Right atrium auricular region (tissue), 2 donors: ENCODE data around the gene SPPL2C. TPM values are rescaled to one million over a fixed set of nuclear protein-coding genes. Genes with fewer than 3 reads are reported as not detected.

Source experiments
- DNase-seq: peaks from one replicate; pipeline ENCODE4 v3.0.0-alpha.2; 2019; ENCODE audit warnings: low spot score
- H3K27ac ChIP-seq, 2 donors: fragments of 200-600 bp; sonication (generic); 1 replicate in 1 of 2; 2 replicates in 1 of 2; pipeline ENCODE4 v1.5.1; 2016 to 2019
- H3K27me3 ChIP-seq, 2 donors: fragments of 200-600 bp; sonication (generic); one replicate each; pipeline versions ENCODE4 v1.5.1 to v1.6.0; 2017 to 2019
- H3K36me3 ChIP-seq: fragments of 200-600 bp; sonication (generic); one replicate; pipeline ENCODE4 v1.5.1; 2016
- H3K4me1 ChIP-seq, 2 donors: fragments of 200-600 bp; sonication (generic); one replicate each; pipeline versions ENCODE4 v1.5.1 to v1.6.0; 2017 to 2019
- H3K4me3 ChIP-seq, 2 donors: fragments of 200-600 bp; sonication (generic); 1 replicate in 1 of 2; 2 replicates in 1 of 2; pipeline ENCODE4 v1.5.1; 2017 to 2019; ENCODE audit warnings: mild to moderate bottlenecking in 1 of 2, moderate library complexity in 1 of 2
- H3K9me3 ChIP-seq, 2 donors: fragments of 200-600 bp; sonication (generic); one replicate each; pipeline ENCODE4 v1.5.1; 2019
- total RNA-seq, 2 donors: library from RNA; depleted of rRNA; stranded (reverse); fragments of >200 nt; gene quantifications; one replicate each; pipeline ENCODE4 v1.1.0, GENCODE V29; 2016
- TF ChIP-seq, protein P1 (sequence below), 2 donors: fragments of 200-600 bp; sonication (generic); IDR thresholded peaks; one replicate each; pipeline ENCODE4 v1.5.1; 2019; ENCODE audit warnings: antibody characterized with exemption in 2 of 2

SPPL2C gene
- total RNA-seq, 2 donors from 2014 or later = not detected

DNA sequence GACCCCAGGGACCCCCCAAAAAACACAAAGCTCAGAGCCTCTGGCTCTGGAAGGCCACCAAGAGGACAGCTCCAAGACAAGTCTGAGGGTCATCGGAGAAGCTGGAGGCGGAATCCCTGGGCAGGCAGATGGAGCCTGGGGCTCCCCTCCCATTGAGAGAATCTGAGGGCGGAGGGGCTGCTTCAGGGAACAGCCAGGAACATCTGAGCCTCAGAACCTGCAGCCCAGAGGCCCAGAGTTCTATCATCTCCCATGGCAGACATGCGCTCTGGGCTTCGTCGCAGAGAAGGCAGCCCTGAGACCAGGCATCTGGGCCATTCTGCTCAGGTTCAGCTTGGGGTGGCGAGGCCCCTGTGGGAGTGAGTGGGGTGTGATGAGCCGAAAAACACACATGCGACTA is 7.1 kb upstream of the SPPL2C start:
- Histone ChIP-seq H3K4me3 (no peak overlapping the region), H3K27ac (no peak overlapping the region), H3K36me3 (no peaks in the 10 kb centered on the region), H3K4me1 (no peaks in the 10 kb centered on the region), H3K9me3 (no peaks in the 10 kb centered on the region), H3K27me3 (no peaks in the 10 kb centered on the region)
- TF ChIP-seq, protein P1, sequence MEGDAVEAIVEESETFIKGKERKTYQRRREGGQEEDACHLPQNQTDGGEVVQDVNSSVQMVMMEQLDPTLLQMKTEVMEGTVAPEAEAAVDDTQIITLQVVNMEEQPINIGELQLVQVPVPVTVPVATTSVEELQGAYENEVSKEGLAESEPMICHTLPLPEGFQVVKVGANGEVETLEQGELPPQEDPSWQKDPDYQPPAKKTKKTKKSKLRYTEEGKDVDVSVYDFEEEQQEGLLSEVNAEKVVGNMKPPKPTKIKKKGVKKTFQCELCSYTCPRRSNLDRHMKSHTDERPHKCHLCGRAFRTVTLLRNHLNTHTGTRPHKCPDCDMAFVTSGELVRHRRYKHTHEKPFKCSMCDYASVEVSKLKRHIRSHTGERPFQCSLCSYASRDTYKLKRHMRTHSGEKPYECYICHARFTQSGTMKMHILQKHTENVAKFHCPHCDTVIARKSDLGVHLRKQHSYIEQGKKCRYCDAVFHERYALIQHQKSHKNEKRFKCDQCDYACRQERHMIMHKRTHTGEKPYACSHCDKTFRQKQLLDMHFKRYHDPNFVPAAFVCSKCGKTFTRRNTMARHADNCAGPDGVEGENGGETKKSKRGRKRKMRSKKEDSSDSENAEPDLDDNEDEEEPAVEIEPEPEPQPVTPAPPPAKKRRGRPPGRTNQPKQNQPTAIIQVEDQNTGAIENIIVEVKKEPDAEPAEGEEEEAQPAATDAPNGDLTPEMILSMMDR (IDR thresholded peaks at IDR 0.05) = no peak
- DNase-seq = no peak

DNA sequence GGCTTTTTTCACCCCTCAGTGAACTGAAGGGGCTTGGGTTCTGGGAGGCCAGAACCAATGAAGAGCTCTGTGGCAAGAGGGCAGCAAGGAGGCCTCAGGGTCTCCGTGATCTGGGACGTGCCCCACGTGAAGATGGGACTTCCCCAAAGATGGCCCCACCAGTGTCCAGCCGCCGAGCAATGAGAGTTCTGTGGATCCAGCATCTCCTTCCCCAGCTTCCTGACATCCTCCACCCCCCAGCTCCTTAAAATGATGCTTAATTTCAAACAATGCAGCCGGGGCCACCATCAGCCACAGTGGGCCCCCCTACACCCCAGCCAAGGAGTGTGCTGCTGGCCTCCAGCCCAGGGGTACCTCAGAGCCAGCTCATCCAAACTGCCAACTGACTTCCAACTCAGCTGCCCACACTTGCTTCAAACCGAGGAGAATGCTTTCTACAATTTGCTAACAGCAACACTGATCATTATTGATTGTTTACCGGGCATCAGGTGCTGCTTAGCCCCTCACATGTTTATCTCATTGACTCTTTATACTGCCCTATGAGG is 5.9 kb upstream of the SPPL2C start:
- Histone ChIP-seq H3K4me3 (no peak overlapping the region), H3K36me3 (no peaks in the 10 kb centered on the region), H3K4me1 (no peaks in the 10 kb centered on the region), H3K27me3 (no peaks in the 10 kb centered on the region), H3K27ac (no peak overlapping the region), H3K9me3 (no peaks in the 10 kb centered on the region)
- no peak for DNase-seq
- TF ChIP-seq, protein P1 (IDR thresholded peaks at IDR 0.05) = no peak

DNA sequence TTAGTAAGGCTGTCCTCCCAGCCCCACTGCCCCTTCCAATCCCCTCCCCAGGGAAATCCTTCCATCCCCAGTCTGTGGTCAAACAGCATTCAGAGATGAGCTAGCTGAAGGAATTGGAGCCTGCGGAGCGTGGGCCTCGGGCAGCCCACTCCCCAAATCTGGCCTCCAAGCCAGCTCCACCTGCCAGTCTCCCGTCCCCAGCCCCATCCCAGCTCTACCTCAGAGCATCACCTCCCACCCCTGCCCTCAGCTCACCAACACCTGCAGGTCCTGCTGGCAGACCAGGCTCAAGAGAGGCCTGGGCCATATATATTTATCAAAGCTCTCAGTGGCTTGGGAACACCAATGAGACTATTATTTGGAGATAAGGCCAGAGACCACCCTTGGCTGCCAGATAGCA is 5.2 kb upstream of the SPPL2C start:
- Histone ChIP-seq H3K27ac (no peak overlapping the region), H3K4me1 (no peaks in the 10 kb centered on the region), H3K27me3 (no peaks in the 10 kb centered on the region), H3K36me3 (no peaks in the 10 kb centered on the region), H3K4me3 (no peak overlapping the region), H3K9me3 (no peaks in the 10 kb centered on the region)
- no peak for DNase-seq
- TF ChIP-seq, protein P1 (IDR thresholded peaks at IDR 0.05) = no peak

DNA sequence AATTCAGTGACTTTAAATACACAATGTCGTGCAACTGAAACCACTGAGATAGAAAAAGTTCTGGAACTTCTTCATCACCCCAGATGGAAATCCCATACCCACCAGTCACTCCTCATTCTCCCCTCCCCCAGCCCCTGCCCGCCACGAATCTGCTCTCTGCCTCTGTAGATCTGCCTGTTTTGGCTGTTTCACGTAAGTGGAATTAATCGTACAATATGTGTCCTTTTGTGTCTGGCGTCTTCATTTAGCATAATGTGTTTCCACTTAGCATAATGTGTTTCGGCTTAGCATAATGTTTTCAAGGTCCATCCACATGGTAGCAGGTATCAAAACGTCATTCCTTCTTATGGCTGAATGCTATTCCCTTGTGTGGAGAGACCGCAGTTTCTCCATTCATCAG is 3.5 kb upstream of the SPPL2C start:
- no peaks in the 10 kb centered on the region for H3K36me3 ChIP-seq
- no peaks in the 10 kb centered on the region for H3K27me3 ChIP-seq
- H3K9me3 ChIP-seq = no peaks in the 10 kb centered on the region
- DNase-seq = no peak
- H3K4me3 ChIP-seq = no peak overlapping the region
- H3K4me1 ChIP-seq = no peaks in the 10 kb centered on the region
- TF ChIP-seq, protein P1 (IDR thresholded peaks at IDR 0.05) = no peak
- H3K27ac ChIP-seq = no peak overlapping the region

DNA sequence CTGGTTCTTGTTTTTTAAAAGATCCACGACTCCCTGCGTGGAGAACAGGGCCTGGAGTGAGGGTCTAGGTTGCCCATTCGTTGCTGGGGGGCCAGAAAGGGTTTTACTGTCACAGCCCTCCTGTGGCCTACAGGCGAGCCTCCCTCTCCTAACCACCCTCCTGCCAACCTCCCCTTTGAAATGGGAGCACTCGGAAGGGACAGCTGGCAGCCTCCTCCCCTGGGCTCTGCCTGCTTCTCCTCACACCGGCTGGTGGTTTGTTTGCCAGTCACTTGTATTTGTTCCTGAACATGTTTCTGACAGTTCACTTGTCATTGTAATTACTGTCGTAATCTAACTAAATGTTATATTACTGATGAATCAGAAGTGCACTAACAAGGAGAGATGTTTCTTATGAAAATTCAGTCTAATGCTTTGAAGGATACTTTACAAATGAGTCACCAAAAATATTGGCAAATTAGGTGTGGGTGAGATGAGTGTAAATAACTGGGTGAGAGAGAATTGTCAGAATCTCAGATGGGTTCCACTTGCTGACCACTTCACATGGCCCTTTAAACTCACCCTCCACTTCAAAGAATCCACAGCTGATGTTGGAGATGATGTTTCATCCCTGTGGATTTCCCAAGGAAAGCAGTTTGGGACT is 2.7 kb upstream of the SPPL2C start:
- Histone ChIP-seq H3K4me3 (no peak overlapping the region), H3K36me3 (no peaks in the 10 kb centered on the region), H3K4me1 (no peaks in the 10 kb centered on the region), H3K9me3 (no peaks in the 10 kb centered on the region), H3K27ac (no peak overlapping the region), H3K27me3 (no peaks in the 10 kb centered on the region)
- DNase-seq = no peak
- TF ChIP-seq, protein P1 (IDR thresholded peaks at IDR 0.05) = no peak

DNA sequence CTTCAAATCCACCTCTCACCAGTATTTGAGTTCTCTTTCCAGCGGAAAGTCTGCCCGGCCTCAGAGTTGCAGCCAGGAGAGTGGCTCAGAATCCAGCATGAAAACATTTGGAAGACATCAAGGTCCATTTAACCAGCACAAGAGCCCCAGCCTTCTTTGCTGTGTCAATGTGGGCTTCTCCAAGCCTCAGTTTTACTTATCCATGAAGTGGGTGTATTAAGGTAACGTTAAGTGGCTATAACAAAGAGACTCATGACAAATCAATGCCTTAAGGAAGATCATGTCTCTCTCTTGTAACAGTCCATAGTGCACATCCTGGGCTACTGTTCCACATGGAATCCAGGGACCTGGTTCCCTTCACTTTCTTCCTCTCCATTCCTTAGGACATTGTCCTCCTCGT is 959 bp upstream of the SPPL2C start:
- H3K36me3 ChIP-seq = no peaks in the 10 kb centered on the region
- TF ChIP-seq, protein P1 (IDR thresholded peaks at IDR 0.05) = no peak

More for the DNA sequence above, 959 bp upstream of the SPPL2C start:
- no peak for DNase-seq
- Histone ChIP-seq H3K27ac (no peak overlapping the region), H3K9me3 (no peaks in the 10 kb centered on the region), H3K27me3 (no peaks in the 10 kb centered on the region), H3K4me1 (no peaks in the 10 kb centered on the region), H3K4me3 (no peak overlapping the region)
